DMS53 treated with DMSO at 0.1 percent for 48 hours (cell line): ENCODE data around the gene ALPP.
A peak's percentile ranks its signal among the peaks of the same experiment; 100 is the strongest.
"Not testable (repeated sequence)": the region's sequence is repeated elsewhere in the genome, so short reads cannot be mapped to it uniquely, and the experiment has no call there.

Experiments
- DNase-seq: peaks from one replicate; lab custom pipeline; 2025; ENCODE audit not compliant: unreplicated experiment; lab: John Stamatoyannopoulos, UW

The ALPP gene

GRCh38 chr2:232379610-232380590 is 1.3 kb downstream of the ALPP start:
- not testable (repeated sequence) for DNase-seq

GRCh38 chr2:232381204-232382031 is 2.9 kb downstream of the ALPP start:
- not testable (repeated sequence) for DNase-seq

GRCh38 chr2:232382331-232383225 is 4.0 kb downstream of the ALPP start:
- no peak for DNase-seq

GRCh38 chr2:232384466-232384865 is 5.9 kb downstream of the ALPP start:
- DNase-seq, result no peak

DNA sequence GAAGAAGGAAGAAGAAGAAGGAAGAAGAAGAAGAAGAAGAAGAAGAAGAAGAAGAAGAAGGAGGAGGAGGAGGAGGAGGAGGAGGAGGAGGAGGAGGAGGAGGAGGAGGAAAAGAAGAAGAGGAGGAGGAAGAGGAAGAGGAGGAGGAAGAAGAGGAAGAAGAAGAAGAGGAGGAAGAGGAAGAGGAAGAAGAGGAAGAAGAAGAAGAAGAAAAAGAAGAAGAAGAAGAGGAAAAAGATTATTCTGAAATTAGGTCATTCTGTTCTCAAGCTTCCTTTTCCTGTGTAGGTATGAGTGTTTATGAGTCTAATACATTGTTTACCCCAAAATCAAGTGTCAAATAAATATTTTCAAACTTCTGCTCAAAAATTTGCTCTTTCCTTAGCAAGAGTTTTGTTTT is 6.5 kb downstream of the ALPP start:
- not testable (repeated sequence) for DNase-seq

DNA sequence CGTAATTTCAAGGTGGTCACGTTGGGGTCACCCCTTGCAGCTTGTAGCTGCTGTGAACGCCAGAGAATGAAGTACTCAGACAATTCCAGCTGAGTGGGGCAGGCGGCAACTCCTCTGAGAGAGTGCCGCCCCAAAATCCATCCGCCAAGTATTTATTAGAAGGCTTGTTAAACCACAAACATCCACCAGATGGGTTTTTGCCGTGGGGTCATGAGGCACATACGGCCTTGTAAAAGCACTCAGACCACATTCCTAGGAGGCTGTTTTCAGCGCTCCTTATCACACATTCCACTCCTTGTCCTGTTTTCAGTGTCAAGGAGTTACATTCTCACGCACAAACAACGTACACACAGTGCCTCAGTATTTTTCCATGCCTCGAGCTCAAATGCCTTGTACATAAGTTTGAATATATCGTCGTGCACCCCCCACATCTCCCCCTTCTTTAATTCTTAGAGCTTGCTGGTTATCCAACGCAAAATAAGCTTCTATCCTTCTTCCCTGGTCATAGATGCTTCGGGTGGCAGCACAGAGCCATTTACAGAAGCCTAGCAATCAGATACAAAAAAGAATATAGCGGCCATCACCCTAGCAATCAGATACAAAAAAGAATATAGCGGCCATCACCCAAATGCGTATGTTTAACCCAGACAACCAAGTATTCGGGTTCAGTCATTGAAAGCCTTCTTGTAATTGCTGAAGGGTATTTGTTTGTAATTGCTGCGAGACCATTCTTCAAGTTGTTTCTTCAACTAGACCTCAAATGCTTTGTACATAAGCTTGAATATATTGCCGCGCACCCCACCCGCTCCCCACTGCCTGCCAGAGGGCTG is 7.3 kb downstream of the ALPP start:
- DNase-seq, result no peak

DNA sequence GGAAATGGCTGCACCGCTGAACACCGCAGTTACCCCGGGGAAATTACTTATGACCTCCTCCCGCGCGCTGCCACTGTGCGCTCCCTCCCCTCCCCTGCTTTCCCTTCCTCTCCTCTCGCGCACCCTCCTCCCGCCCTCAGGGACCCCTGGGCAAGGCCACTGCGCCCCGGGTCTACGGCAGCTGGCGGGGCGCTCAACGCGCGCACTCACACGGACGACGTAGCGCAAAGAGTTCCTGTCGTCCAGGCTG is 7.9 kb downstream of the ALPP start:
- no peak for DNase-seq

GRCh38 chr2:232386740-232387450 is 8.3 kb downstream of the ALPP start:
- no peak for DNase-seq

GRCh38 chr2:232387451-232388171 is 9.1 kb downstream of the ALPP start:
- no peak for DNase-seq

- no peak for DNase-seq
These were observed 9.9 kb downstream of the ALPP start for GRCh38 chr2:232388324-232388891.

- DNase-seq, result no peak
These were observed 10.8 kb downstream of the ALPP start for GRCh38 chr2:232389327-232389726.

GRCh38 chr2:232390661-232391060 is 12.1 kb downstream of the ALPP start:
- DNase-seq, result no peak

DNA sequence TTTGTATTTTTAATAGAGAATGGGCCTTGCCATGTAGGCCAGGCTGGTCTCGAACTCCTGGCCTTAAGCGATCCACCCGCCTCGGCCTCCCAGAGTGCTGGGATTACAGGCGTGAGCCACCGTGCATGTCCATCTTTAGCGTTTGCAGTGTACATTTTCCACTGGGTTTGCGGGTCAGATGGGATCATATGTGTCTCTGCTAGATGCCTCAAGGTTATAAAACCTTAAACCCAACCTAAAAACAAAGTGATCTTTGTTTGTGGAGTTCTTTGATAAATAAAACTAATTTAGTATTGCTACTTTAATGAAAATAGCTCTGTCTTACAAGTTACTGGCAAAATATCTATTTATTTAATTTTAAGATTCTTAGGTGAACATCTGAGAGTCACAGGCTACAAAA is 15.0 kb downstream of the ALPP start:
- DNase-seq, result no peak

- DNase-seq, result not testable (repeated sequence)
These were observed 15.9 kb downstream of the ALPP start for GRCh38 chr2:232394431-232394830.

DNA sequence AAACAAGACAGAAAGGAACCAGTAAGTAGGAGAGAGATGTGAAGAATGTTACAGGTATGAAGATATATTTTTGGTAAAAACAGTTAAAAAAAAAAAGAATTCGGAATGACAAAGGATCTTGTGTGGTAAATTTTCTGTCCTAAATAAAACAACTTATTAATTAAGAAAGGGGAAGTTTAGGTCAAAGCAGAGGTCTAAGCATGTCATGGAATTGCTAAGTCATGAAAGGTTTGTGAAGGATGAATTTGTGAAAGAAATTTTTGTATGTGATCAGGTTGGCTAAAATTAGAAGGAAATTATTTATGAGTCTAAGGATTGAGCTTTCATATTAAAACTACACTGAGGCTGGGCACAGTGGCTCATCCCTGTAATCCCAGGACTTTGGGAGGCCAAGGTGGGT is 17.0 kb downstream of the ALPP start:
- DNase-seq, result no peak

DNA sequence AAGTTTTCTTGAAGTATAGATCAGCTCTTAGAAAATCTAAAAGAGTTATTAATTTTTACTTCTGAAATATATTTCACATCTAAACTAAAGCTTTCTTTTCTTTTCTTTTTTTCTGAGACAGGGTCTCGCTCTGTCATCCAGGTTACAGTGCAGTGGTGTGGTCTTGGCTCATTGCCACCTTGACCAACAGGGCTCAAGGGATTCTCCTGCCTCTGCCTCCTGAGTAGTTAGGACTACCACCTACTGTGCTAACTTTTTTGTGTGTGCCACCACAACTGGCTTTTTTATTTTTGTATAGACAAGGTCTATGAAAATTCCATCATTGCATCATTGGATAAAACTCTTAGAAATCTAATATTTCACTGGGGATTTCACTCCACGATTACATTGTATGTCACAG is 18.1 kb downstream of the ALPP start:
- no peak for DNase-seq

DNA sequence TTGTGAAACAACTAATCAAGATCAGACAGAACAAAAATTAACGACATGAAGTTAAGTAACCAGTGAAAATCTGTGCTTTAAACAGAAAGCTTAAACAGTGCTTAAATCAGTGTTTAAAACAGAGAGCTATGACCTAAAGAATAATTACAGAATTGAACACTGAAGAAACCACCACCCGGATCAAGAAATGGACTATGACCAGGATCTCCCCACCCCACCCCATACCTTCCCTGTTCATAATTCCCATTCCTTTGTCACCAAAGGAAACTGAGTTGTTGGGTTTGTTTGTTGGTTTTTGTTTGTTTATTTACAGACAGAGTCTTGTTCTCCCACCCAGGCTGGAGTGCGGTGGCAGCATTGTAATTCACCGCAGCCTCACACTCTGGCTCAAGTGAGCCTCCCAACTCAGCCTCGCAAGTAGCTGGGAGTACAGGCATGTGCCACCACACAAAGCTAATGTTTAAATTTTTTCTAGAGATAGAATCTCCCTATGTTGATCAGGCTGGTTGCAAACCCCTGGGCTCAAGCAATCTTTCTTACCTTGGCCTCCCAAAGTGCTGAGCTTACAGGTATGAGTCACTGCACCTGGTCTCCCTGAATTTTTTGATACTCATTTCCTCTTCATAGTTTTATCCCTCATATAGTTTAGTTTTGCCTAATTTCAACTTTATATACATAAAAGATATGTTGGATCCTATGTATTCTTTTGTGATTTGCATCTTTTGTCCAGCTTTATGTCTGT is 19.9 kb downstream of the ALPP start:
- peak; percentile 4 for DNase-seq
